HG03139 (cell line): ENCODE measurements around the gene SCTR.
"Not testable (repeated sequence)": the region's sequence is repeated elsewhere in the genome, so short reads cannot be mapped to it uniquely, and the experiment has no call there.

Source experiments
- ATAC-seq: cut with Tn5 transposase; IDR thresholded peaks from one replicate; pipeline ENCODE4 v1.9.1; 2021; ENCODE audit not compliant: unreplicated experiment

Gene SCTR

DNA sequence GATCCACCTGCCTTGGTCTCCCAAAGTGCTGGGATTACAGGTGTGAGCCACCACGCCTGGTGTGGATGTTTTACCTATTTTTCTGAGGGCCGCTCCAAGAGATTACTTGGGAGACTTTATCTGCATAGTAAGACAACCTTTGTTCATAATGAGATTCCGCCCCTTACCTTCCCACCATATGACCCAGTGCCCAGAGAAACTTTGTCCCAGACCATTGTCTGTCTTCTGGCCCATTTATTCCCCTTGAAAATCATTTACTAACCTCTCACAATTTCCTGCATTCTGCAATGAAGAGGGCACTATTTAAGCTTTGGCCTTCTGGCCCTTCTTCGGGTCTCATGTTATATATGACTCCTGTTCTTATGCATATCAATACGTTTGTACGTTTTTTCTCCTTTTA is 106.4 kb downstream of the SCTR start:
- ATAC-seq: no peak

DNA sequence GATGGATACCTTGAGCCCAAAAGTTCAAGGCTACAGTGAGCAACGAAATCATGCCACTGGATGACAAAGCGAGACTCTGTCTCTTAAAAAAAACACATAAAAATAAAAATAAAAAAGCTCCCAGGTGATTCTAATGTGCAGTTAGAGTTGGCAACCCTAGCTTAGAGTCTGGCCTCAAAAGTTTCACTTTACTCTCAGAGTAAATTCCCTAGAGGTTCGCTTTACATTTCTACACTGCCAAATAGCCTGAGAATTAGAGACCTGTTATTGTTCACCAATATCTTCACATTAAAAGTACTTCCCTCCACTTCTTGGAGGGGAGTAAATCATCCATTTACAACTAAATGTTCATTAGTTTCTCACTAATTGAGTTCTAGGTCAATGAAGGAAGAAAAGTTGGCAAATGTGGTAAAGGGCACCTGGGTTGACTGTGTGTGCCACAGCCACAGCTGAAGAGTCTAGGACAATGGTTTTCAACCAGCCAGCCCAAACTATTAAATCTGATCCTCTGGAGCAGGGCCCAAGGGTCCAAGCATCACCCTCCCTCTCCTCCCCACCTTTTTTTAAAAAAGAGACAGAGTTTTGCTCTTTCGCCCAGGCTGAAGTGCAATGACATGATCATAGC is 107.9 kb downstream of the SCTR start:
- ATAC-seq: no peak

DNA sequence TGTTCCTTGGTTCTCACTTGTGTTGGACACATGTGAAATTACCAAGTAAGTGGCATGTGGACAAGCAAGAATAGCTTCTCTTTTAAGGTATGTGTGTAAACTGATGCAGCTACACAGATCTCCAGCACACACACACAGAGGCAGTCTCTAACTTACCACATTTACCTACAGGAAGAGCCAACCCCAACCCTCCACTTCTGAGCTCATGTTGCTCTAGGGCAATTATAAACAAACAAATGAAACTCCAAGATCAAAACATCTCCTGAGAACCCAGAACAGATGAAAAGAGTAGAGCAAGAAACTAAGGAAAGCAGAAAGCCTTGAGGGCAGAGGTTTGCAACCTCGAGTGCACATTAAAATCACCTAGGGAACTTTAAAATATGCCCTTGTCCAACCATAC is 108.7 kb downstream of the SCTR start:
- ATAC-seq: no peak

DNA sequence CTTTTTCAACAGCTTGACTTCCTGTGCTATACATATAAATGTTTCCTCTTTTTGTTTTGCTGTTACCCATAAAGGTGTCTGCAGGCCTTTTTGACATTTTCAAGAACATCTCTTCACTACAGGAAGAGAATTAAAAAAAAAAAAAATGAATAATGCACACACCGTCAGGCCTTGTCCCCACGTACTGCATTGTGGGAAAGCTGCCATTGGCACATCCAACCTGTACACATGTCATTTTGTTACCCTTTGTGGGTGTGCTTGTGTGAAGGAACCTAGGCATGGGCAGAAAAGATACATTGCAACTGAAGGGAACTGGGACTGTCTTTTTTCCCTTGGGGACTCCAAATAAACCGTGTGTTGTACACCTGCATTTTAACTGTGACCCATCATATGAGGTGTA is 109.4 kb downstream of the SCTR start:
- no peak for ATAC-seq

DNA sequence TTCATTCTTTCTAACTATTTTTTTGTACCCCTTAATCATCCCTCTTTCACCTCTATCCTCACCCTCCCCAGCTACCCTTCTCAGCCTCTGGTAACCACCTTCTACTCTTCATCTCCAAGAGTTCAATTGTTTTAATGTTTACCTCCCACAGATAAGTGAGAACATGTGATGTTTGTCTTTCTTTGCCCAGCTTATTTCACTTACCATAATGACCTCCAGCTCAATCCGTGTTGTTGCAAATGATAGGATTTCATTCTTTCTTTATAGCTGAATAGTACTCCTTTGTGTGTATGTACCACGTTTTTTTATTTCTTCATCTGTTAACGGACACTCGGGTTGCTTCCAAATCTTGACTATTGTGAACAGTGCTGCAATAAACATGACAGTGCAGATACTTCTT is 114.8 kb downstream of the SCTR start:
- ATAC-seq: no peak

DNA sequence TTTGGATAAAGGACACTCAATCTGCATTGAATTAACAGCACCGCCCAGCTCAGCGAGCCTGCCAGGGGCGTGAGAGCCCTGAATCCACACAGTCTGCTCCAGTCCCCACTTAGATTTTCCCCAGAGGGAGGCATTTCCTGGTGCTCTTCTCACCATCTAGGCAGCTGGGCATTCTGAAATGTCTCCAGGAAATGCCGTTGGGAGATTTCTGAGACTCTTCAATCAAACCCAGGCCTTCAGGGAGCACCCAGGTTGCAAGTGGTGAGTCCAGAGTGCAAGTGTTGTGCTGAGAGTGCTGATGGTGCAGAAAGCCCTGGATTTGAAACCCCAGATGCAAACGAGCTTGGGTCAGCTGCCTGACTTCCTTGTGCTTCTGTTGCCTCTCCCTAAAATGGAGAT is 116.1 kb downstream of the SCTR start:
- no peak for ATAC-seq

DNA sequence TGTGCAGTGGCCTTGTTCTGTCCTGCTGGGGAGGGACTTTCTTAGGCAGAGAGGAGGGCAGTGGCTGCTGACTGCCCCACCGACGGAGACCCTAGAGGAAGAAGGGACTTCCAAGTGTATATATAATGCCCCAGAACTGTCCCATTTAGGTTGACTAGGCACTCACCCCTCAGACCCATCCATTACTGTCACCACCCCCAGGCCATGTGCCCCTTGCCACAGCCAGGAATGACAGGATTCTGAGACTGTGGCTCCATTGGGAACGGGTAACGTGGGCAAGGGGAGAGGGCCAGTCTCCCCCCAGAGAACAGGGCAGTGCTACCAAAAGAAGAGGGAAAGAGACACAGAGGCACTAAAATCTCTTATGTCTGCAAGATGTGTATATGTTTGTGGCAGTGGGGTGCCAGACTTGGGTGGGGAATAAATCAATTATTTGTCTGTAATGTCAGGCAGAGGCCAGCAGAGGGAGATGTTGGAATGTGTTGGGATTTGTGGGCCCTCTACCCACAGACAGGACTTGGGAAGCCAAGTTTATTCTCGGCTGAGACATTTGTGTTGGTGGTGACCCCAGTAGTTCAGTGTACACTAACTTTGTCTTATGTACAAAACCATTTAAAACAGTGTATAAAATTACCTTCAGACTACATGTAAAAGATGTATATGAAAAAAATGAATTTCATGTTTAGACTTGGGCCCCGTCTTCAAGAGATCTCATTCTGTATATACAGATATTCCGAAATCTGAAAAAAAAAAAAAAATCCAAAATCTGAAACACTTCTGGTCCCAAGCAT is 116.7 kb downstream of the SCTR start:
- no peak for ATAC-seq

DNA sequence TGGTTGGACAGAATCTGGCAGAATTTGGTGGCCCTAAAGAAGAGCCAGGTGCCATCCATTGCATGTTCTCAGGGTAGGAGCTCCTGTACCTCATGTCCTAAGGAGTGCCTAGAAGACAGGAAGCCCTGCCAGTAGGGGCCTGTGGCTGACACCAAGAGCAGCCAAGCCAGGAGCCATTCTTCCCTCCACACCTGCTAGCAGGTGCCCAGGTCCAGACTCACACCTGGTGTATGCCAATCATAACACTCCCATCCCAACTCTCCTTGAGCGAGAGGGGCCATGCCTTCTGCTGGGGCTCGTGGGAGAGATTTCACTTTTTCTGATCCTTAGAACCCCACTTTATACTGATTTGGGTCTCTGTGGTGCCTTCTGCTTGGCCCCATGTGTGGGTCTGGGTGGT is 119.1 kb downstream of the SCTR start:
- no peak for ATAC-seq

DNA sequence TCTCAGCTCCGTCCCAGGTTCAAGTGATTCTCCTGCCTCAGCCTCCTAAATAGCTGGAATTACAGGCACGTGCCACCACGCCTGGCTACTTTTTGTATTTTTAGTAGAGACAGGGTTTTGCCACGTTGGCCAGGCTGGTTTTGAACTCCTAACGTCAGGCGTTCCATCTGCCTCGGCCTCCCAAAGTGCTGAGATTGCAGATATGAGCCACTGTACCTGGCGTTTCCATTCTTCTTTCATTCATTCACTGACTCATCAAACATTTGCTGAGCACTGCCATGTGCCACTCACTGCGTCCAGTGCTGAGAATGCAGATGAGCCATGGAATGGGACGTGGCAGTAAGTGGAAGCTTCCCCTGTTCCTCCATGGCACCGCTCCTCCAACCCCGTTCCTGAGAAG is 120.7 kb downstream of the SCTR start:
- not testable (repeated sequence) for ATAC-seq

DNA sequence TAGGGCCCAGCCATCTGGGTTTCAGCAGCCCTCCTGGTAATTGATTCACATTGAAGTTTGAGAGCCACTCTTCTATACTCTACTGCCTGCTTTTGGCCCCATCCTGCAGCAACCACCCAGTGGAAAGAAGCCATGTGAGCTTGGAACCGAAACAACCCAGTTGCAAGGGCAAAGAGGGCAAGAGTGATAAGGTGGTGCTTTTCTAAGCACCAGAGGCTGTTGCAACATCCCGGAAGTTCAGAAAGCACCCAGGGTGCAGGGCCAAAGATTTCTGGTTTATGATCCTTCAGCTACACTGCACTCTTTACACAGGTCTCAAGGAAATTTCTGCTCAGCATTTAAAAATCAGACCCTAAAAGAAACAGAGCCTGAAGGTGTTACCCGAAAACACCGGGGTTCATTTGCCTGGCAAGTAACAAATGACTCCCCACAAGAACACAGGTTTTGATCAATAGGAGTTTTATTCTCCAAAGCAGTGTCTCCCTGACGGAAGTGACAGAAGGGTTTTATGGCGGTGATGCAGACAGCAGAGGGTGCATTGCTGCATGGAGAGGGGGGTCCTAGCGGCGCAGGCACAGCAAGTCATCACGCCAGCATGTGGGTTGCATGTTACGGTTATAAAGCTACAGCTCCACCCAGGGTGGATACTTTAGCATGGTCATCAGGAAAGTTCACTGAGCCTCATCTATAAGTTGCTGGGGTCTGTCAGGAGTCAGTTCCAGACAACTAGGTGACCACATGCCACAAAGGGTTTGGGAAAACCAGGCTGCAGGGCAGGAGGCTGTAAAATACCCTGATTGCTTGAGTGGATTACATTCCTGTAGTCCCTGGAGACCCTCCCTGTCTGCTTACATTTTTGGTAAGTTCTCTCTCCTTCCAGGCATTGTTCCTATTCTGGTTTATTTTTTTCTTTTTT is 121.4 kb downstream of the SCTR start:
- ATAC-seq: no peak

DNA sequence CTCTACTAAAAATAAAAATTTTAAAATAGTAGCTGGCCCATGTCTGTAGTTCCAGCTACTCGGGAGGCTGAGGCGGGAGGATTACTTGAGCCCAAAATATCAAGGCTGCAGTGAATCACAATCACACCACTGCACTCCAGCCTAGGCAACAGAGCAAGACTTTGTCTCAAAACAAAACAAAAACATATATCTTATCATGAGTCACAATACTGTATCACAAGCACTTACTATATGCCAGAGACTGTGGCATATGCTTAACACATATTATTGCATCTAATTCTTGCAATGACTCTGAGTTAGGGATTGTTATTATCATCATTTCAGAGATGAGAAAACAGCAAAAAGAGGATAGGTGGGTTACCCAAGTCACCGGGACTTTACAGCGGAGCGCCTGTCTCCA is 122.2 kb downstream of the SCTR start:
- ATAC-seq: no peak

DNA sequence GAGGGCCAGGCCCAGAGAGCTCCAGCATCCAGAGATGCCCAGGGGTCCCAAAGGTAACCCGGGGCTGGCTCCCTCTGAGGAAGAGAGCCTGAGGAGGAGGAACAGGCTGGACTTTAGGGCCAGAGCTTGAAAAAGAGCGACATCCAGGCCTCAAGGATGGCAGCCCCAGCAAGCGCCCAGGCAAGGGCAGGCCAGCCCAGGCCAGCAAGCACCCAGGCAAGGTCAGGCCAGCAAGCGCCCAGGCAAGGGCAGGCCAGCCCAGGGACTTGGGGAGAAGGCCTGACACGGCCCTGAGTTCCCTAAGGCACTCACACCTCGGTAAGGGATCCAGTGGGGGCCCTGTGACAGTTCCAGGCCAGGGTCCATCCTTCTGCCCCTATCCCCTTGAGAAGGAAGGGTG is 127.1 kb downstream of the SCTR start:
- no peak for ATAC-seq

DNA sequence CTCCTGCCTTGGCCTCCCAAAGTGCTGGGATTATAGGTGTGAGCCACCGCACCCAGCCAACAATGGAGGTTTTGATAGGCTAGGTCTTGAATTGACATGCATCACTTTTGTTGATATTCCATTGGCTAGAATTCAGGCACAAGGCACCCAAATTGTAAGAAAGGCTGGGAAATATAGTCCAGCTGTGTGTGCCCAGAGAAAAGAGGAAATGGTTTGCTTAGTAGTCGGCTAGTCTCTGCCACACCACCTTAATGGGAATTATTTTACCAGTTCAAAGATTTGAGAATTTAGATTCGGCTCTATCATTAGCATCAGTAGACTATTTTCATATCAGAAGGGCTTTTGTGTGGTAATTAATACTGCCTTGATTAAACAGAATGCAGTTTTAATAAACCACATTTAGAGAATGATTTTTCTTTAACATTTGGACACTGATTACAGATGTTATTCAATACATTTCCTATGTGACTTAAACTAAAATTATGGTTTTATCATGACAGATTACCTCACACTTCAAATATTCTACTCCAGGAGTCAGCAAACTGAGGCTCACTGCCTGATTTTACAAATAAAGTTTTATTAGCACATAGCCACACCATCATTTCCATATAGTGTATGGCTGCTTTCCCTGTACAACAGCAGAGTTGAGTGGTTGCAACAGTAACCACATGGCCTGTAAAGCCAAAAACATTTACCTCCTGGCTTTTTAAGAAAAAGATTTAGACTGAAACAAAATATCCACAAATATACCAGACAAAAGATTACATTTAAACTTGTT is 130.1 kb downstream of the SCTR start:
- no peak for ATAC-seq
